ENCODE data around the gene GP1BA.

The GP1BA gene

GRCh38 chr17:4945176-4945943 is 13.3 kb downstream of the GP1BA start:
- peak in 1 of 2 experiments; percentile 78 for DNase-seq (ENCODE audit: low read depth in 1 of 2, low spot score in 1 of 2)
- in situ Hi-C loops (cut with HindIII; ENCODE audit: low pct_unique_long_range_greater_than_20kb, low sequenced_read_pairs) = no loop called here

GRCh38 chr17:4945944-4946280 is 13.8 kb downstream of the GP1BA start:
- no peak for TF ChIP-seq JUND (IDR thresholded peaks at IDR 0.05; ENCODE audit: low read depth)
- in situ Hi-C loops (cut with HindIII; ENCODE audit: low pct_unique_long_range_greater_than_20kb, low sequenced_read_pairs) = no loop called here
- no peak for DNase-seq (ENCODE audit: low read depth in 1 of 2, low spot score in 1 of 2)

More at GRCh38 chr17:4945176-4945943, 13.3 kb downstream of the GP1BA start:
- peak; percentile 45; the same call in 1 of the 2 replicates for TF ChIP-seq JUND (IDR thresholded peaks at IDR 0.05; ENCODE audit: low read depth)

GRCh38 chr17:4946312-4946976 is 14.4 kb downstream of the GP1BA start:
- no peak for DNase-seq (ENCODE audit: low read depth in 1 of 2, low spot score in 1 of 2)
- in situ Hi-C loops (cut with HindIII; ENCODE audit: low pct_unique_long_range_greater_than_20kb, low sequenced_read_pairs) = no loop called here
- no peak for TF ChIP-seq JUND (IDR thresholded peaks at IDR 0.05; ENCODE audit: low read depth)

GRCh38 chr17:4947010-4947410 is 14.9 kb downstream of the GP1BA start:
- TF ChIP-seq JUND (IDR thresholded peaks at IDR 0.05; ENCODE audit: low read depth) = no peak
- no peak for DNase-seq (ENCODE audit: low read depth in 1 of 2, low spot score in 1 of 2)
- in situ Hi-C loops (cut with HindIII; ENCODE audit: low pct_unique_long_range_greater_than_20kb, low sequenced_read_pairs) = no loop called here

- DNase-seq (ENCODE audit: low read depth in 1 of 2, low spot score in 1 of 2) = peak in 1 of 2 experiments; percentile 47
- TF ChIP-seq JUND (IDR thresholded peaks at IDR 0.05; ENCODE audit: low read depth) = no peak
- in situ Hi-C loops (cut with HindIII; ENCODE audit: low pct_unique_long_range_greater_than_20kb, low sequenced_read_pairs) = no loop called here
Measured at GRCh38 chr17:4947411-4948165, 15.5 kb downstream of the GP1BA start.

GRCh38 chr17:4948166-4948930 is 16.3 kb downstream of the GP1BA start, which contains the start of gene PFN1:
Gene PFN1 (minus strand): TSS chr17:4948530. CDS start chr17:4948394, 136 bp downstream.
- in situ Hi-C loops (cut with HindIII; ENCODE audit: low pct_unique_long_range_greater_than_20kb, low sequenced_read_pairs) = no loop called here
- DNase-seq (ENCODE audit: low read depth in 1 of 2, low spot score in 1 of 2) = peak; percentile 81 to 92
- TF ChIP-seq JUND (IDR thresholded peaks at IDR 0.05; ENCODE audit: low read depth) = no peak

DNA sequence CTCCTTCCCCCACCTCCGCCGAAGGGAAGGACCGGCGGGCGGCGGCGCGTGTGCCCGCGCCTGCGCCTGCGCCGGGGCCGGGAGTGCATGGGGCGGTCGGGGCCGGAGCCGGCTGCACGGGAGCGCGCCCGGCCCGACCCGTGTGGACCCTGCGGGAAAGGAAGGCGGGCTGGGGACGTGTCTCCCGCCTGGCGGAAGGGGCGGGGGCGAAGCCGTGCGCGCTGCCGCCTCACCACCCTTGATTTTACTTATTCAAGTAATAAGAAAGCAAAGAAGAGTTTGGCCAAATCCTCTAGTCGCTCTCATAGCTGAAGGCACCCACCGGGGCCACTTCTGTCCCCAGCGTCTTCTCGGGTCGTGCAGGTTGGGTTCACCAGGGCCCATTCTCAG is 16.8 kb downstream of the GP1BA start:
- in situ Hi-C loops (cut with HindIII; ENCODE audit: low pct_unique_long_range_greater_than_20kb, low sequenced_read_pairs) = no loop called here
- peak; percentile 84 to 89 for DNase-seq (ENCODE audit: low read depth in 1 of 2, low spot score in 1 of 2)
- TF ChIP-seq JUND (IDR thresholded peaks at IDR 0.05; ENCODE audit: low read depth) = no peak

GRCh38 chr17:4949321-4950074 is 17.4 kb downstream of the GP1BA start:
- peak in 1 of 2 experiments; percentile 76 for DNase-seq (ENCODE audit: low read depth in 1 of 2, low spot score in 1 of 2)
- no peak for TF ChIP-seq JUND (IDR thresholded peaks at IDR 0.05; ENCODE audit: low read depth)
- in situ Hi-C loops (cut with HindIII; ENCODE audit: low pct_unique_long_range_greater_than_20kb, low sequenced_read_pairs) = no loop called here

DNA sequence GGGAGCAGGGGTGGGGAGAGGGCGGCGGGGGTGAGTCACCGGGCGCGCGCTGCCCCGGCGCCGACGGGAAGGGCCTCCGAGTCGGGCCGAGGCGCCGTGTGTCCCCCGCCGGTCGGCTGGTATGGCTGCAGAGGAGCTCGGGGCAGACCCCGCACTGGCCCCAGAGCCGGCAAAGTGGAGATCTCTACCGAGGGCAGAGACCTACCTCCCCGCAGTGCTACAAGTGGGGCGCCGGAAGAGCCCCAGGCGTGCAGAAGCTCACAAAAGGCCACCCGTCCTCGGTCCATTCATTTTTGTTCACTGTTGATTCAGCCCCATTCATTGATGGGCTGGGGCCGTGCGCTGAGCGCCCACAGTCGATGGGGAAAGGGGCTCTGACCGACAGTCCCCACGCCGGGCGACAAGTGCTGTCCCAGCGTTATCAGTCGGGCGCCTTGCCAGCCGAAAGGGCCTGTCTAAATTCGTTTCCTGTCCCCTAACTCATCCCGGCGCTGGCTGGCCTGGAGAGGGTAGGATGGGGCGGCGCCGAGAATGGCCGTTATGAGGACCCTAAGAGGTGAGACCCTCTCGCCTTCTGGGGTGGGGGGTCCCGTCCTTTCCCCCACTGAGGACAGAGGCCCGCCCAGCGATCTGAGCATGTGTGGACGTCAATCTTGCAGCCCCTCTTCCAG is 18.1 kb downstream of the GP1BA start:
- in situ Hi-C loops (cut with HindIII; ENCODE audit: low pct_unique_long_range_greater_than_20kb, low sequenced_read_pairs) = no loop called here
- no peak for DNase-seq (ENCODE audit: low read depth in 1 of 2, low spot score in 1 of 2)
- TF ChIP-seq JUND (IDR thresholded peaks at IDR 0.05; ENCODE audit: low read depth) = no peak

DNA sequence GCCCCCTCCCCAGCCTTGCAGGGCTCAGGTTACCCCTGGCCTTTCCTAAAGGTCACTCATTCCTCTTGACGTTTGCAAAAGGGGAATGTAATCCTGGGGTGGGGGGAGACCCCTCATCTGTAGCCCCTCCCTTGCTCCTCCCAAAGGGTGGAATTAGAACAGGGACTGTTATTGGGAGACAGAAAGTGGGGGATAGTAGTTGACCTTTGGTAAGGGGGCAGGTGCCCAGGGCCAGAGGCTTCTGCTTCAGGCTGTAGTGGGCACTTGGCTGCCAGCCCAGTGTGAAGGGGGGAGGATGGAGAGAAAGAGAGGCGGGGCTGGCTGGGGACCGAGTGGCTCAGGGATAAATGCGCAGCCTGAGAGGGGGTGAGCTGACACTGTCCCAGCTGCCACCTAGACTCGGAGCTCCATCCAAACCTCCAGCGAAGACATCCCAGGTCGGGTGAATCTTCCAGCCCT is 18.7 kb downstream of the GP1BA start, which contains the start of gene ENO3:
Gene ENO3 (plus strand): TSS at position 374 of the 459 bp plus-strand sequence. CDS start 711 bp downstream, outside the sequence.
- no peak for DNase-seq (ENCODE audit: low read depth in 1 of 2, low spot score in 1 of 2)
- no peak for TF ChIP-seq JUND (IDR thresholded peaks at IDR 0.05; ENCODE audit: low read depth)
- in situ Hi-C loops (cut with HindIII; ENCODE audit: low pct_unique_long_range_greater_than_20kb, low sequenced_read_pairs) = no loop called here

- DNase-seq (ENCODE audit: low read depth in 1 of 2, low spot score in 1 of 2) = no peak
- no peak for TF ChIP-seq JUND (IDR thresholded peaks at IDR 0.05; ENCODE audit: low read depth)
- in situ Hi-C loops (cut with HindIII; ENCODE audit: low pct_unique_long_range_greater_than_20kb, low sequenced_read_pairs) = no loop called here
Measured at GRCh38 chr17:4951486-4951885, 19.4 kb downstream of the GP1BA start.

Measured in T47D (cell line).